Mammary epithelial cell (primary cell): ENCODE measurements around the gene DDX3Y.

Source experiments
- CTCF ChIP-seq, 2 donors: IDR thresholded peaks in 1 of 2; conservative IDR thresholded peaks in 1 of 2; 2 replicates each; pipeline ENCODE4 v1.5.1; 2011 to 2012; ENCODE audit warnings: inconsistent platforms in 2 of 2, low read length in 2 of 2, mild to moderate bottlenecking in 2 of 2, control low read depth in 1 of 2, low read depth in 1 of 2; ENCODE audit not compliant: insufficient read depth in 1 of 2; ENCODE audit errors: extremely low read depth in 1 of 2
- EZH2 ChIP-seq: IDR thresholded peaks from 2 replicates; pipeline ENCODE4 v1.6.1; 2012; ENCODE audit warnings: low read length, inconsistent platforms, borderline replicate concordance

- TF ChIP-seq CTCF (conservative IDR thresholded peaks at IDR 0.05 in 1 of 2, IDR thresholded peaks at IDR 0.05 in 1 of 2; ENCODE audit: extremely low read depth in 1 of 2, insufficient read depth in 1 of 2, low read depth in 1 of 2, low read length in 2 of 2) (no peak), EZH2 (no peak)
These were observed 8.9 kb downstream of the DDX3Y start for GRCh38 chrY:12913541-12913940.
